HepG2 (cell line): Measurements from ENCODE around the gene AKAP8.

Experiments
- CREM ChIP-seq, 2 experiments: sonication (generic) in 1 of 2; formaldehyde crosslinking in 1 of 2; IDR thresholded peaks; 2 replicates each; pipeline versions ENCODE4 v1.4.0 to v1.6.1; 2016 to 2020; ENCODE audit warnings: antibody characterized with exemption in 1 of 2, mild to moderate bottlenecking in 1 of 2, missing genetic modification reagents in 1 of 2
- CTCF ChIP-seq: sonication (generic); formaldehyde crosslinking; IDR thresholded peaks from 2 replicates; pipeline ENCODE4 v1.5.0; 2020; ENCODE audit warnings: mild to moderate bottlenecking, missing genetic modification reagents, moderate library complexity
- HOXD1 ChIP-seq: sonication (generic); formaldehyde crosslinking; IDR thresholded peaks from 2 replicates; pipeline ENCODE4 v1.5.0; 2020; ENCODE audit warnings: missing genetic modification reagents
- JUND ChIP-seq: sonication (generic); formaldehyde crosslinking; IDR thresholded peaks from 2 replicates; pipeline ENCODE4 v1.8.0; 2022; ENCODE audit warnings: mild to moderate bottlenecking, missing genetic modification reagents
- RBM22 ChIP-seq: fragments of 200-400 bp; formaldehyde crosslinking; optimal IDR thresholded peaks from 2 replicates; pipeline ENCODE3; 2017; ENCODE audit warnings: mild to moderate bottlenecking, low read length, moderate library complexity
- RCOR2 ChIP-seq: IDR thresholded peaks from 2 replicates; pipeline ENCODE4 v1.6.1; 2016; ENCODE audit warnings: missing biosample characterization, missing genetic modification reagents
- SIN3A ChIP-seq: IDR thresholded peaks from 2 replicates; pipeline ENCODE4 v1.6.1; 2011; ENCODE audit warnings: low read depth, mild to moderate bottlenecking, control low read depth, low read length, borderline replicate concordance
- SMC3 ChIP-seq: IDR thresholded peaks from 2 replicates; pipeline ENCODE4 v1.6.1; 2011; ENCODE audit warnings: low read length, improper control_type of control experiment
- TARDBP ChIP-seq: sonication (generic); formaldehyde crosslinking; IDR thresholded peaks from 2 replicates; pipeline ENCODE4 v1.8.0; 2022; ENCODE audit warnings: mild to moderate bottlenecking, missing genetic modification reagents
- ZNF547 ChIP-seq: sonication (generic); formaldehyde crosslinking; IDR thresholded peaks from 2 replicates; pipeline ENCODE4 v1.5.1; 2020; ENCODE audit warnings: mild to moderate bottlenecking, missing genetic modification reagents
- TF ChIP-seq, protein P1 (sequence below): IDR thresholded peaks from 2 replicates; pipeline ENCODE4 v1.6.1; 2012; ENCODE audit warnings: inconsistent platforms
- TF ChIP-seq, protein P2 (sequence below): sonication (generic); formaldehyde crosslinking; conservative IDR thresholded peaks from 2 replicates; pipeline ENCODE4 v1.8.1; 2023; ENCODE audit warnings: missing genetic modification reagents
- TF ChIP-seq, protein P3 (sequence below): sonication (generic); formaldehyde crosslinking; IDR thresholded peaks from 2 replicates; pipeline ENCODE4 v1.5.1; 2020; ENCODE audit warnings: mild to moderate bottlenecking, missing genetic modification reagents, borderline replicate concordance

DNA sequence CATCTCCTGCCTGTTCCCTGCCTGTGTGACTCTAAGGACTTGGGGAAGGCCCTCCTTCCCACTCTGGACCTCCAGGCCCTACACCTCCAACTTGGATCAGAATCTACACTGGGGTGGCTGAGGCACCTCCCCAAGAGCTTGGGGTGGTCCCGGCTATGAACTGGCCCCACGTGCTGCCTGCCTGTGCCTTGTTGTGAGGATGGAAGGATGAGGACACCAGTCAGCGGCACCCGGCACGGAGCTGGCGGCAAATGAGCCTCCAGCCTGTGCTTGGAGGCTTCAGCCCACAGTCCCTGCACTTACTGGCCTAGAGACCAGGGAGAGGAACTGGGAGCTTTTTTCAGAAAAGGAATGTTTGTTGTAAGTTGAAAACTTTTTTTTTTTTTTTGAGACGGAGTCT, 8.5 kb downstream of the AKAP8 start:
- TF ChIP-seq TARDBP (CRISPR knock-in tag) (no peak), HOXD1 (no peak), CREM (IDR thresholded peaks at IDR 0.05) (no peak), CREM (CRISPR knock-in tag; IDR thresholded peaks at IDR 0.05) (no peak), RCOR2 (CRISPR knock-in tag) (no peak), SMC3 (no peak), JUND (no peak), RBM22 (no peak), SIN3A (no peak), ZNF547 (no peak), CTCF (CRISPR knock-in tag) (no peak)
- TF ChIP-seq, protein P1, sequence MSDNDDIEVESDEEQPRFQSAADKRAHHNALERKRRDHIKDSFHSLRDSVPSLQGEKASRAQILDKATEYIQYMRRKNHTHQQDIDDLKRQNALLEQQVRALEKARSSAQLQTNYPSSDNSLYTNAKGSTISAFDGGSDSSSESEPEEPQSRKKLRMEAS: no peak
- TF ChIP-seq, protein P2, sequence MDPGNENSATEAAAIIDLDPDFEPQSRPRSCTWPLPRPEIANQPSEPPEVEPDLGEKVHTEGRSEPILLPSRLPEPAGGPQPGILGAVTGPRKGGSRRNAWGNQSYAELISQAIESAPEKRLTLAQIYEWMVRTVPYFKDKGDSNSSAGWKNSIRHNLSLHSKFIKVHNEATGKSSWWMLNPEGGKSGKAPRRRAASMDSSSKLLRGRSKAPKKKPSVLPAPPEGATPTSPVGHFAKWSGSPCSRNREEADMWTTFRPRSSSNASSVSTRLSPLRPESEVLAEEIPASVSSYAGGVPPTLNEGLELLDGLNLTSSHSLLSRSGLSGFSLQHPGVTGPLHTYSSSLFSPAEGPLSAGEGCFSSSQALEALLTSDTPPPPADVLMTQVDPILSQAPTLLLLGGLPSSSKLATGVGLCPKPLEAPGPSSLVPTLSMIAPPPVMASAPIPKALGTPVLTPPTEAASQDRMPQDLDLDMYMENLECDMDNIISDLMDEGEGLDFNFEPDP: no peak
- TF ChIP-seq, protein P3, sequence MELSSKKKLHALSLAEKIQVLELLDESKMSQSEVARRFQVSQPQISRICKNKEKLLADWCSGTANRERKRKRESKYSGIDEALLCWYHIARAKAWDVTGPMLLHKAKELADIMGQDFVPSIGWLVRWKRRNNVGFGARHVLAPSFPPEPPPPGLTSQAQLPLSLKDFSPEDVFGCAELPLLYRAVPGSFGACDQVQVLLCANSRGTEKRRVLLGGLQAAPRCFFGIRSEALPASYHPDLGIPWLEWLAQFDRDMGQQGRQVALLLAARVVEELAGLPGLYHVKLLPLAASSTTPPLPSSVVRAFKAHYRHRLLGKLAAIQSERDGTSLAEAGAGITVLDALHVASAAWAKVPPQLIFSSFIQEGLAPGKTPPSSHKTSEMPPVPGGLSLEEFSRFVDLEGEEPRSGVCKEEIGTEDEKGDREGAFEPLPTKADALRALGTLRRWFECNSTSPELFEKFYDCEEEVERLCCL (CRISPR knock-in tag): no peak
